ENCODE measurements around the gene APOBEC3H. TPM values are rescaled to one million over a fixed set of nuclear protein-coding genes. Genes with fewer than 3 reads are reported as not detected.

The APOBEC3H gene
- total and polyA plus RNA-seq, 2 donors (not counting 3 experiments of a cell fraction or from before 2014, with no cell fraction given), result not detected

- Histone ChIP-seq H3K4me3 (replicated peaks in 1 of 3; ENCODE audit: insufficient read depth in 1 of 3, low read depth in 1 of 3, low read length in 3 of 3) (peak overlapping the region in 2 of 3 experiments; percentile 62 to 67), H4K20me1 (replicated peaks; ENCODE audit: control insufficient read depth, extremely low read depth, insufficient read depth, low read length) (no peaks in the 10 kb centered on the region), H3K9me3 (replicated peaks; ENCODE audit: control insufficient read depth, insufficient read depth, low read length) (no peaks in the 10 kb centered on the region), H3K27me3 (ENCODE audit: control insufficient read depth in 2 of 2, insufficient read depth in 2 of 2, low read length in 2 of 2) (peaks cover 24 to 25% of the 10 kb centered on the region in 2 experiments), H3K4me2 (ENCODE audit: insufficient read depth, low read length) (peak overlapping the region; percentile 71), H3K9ac (replicated peaks; ENCODE audit: extremely low read depth, insufficient read depth, low read length) (no peak overlapping the region), H3K27ac (ENCODE audit: insufficient read depth, low read depth, low read length) (no peak overlapping the region), H3K9me1 (replicated peaks; ENCODE audit: control insufficient read depth, extremely low read depth, insufficient read depth, low read length) (no peaks in the 10 kb centered on the region), H3K36me3 (ENCODE audit: control insufficient read depth in 2 of 2, extremely low read depth in 1 of 2, insufficient read depth in 2 of 2, low read length in 2 of 2) (no peaks in the 10 kb centered on the region), H3K79me2 (ENCODE audit: control insufficient read depth, insufficient read depth, low read length) (no peaks in the 10 kb centered on the region), H2AFZ (ENCODE audit: low read depth, low read length) (peak overlapping the region; percentile 67), H3K4me1 (ENCODE audit: control insufficient read depth, extremely low read depth, insufficient read depth, low read length) (no peaks in the 10 kb centered on the region)
- no TSS peak for BruUV-seq (replicated peaks)
- FAIRE-seq (no peak), DNase-seq (ENCODE audit: low read depth, low spot score) (no peak)
- dilution Hi-C loops (cut with MboI; ENCODE audit: extremely low pct_ligation_motif_present, low sequenced_read_pairs), result no loop called here
- intact Hi-C loops (cut with micrococcal nuclease), result no loop called here
- ChIA-PET POLR2A (interaction anchor here (1.2 to 2.8 kb wide), 3 partner anchors 160 to 167 kb away, joined by 3 to 14 read pairs (median 3); partner anchors contain the start of gene RPL3), CTCF (interaction anchor here (0.7 to 1.4 kb wide), 4 partner anchors 16 to 164 kb away, joined by 3 to 4 read pairs (median 3); no protein-coding TSS in a partner anchor)
- no peak for TF ChIP-seq FOS (IDR thresholded peaks at IDR 0.05; ENCODE audit: borderline replicate concordance, insufficient read depth, low read length)
- TF ChIP-seq POLR2AphosphoS5 (IDR thresholded peaks at IDR 0.05; ENCODE audit: insufficient read depth, low read depth, low read length), result no peak
- no peak for TF ChIP-seq JUN (IDR thresholded peaks at IDR 0.05; ENCODE audit: borderline replicate concordance, insufficient read depth, insufficient read length, low read depth)
Measured at GRCh38 chr22:39152024-39152510, 55.0 kb downstream of the APOBEC3H start.

- H3K9me1 ChIP-seq (replicated peaks; ENCODE audit: control insufficient read depth, extremely low read depth, insufficient read depth, low read length), result no peaks in the 10 kb centered on the region
- H3K27me3 ChIP-seq (ENCODE audit: control insufficient read depth in 2 of 2, insufficient read depth in 2 of 2, low read length in 2 of 2), result peaks cover 24 to 29% of the 10 kb centered on the region in 2 experiments
- dilution Hi-C loops (cut with MboI; ENCODE audit: extremely low pct_ligation_motif_present, low sequenced_read_pairs), result no loop called here
- no peaks in the 10 kb centered on the region for H3K4me1 ChIP-seq (ENCODE audit: control insufficient read depth, extremely low read depth, insufficient read depth, low read length)
- H4K20me1 ChIP-seq (replicated peaks; ENCODE audit: control insufficient read depth, extremely low read depth, insufficient read depth, low read length), result no peaks in the 10 kb centered on the region
- H3K27ac ChIP-seq (ENCODE audit: insufficient read depth, low read depth, low read length), result no peak within 1 kb of the TSS
- H3K79me2 ChIP-seq (ENCODE audit: control insufficient read depth, insufficient read depth, low read length), result no peaks in the 10 kb centered on the region
- peak; percentile 80 for FAIRE-seq
- intact Hi-C loops (cut with micrococcal nuclease), result loop anchor here (1.0 kb wide), 1 partner anchor 22 kb away; no protein-coding TSS in a partner anchor
- CTCF ChIA-PET, result interaction anchor here (0.7 to 1.4 kb wide), 4 partner anchors 17 to 164 kb away, joined by 3 to 4 read pairs (median 3); no protein-coding TSS in a partner anchor
- no peaks in the 10 kb centered on the region for H3K36me3 ChIP-seq (ENCODE audit: control insufficient read depth in 2 of 2, extremely low read depth in 1 of 2, insufficient read depth in 2 of 2, low read length in 2 of 2)
- peak within 1 kb of the TSS; percentile 71 for H3K4me2 ChIP-seq (ENCODE audit: insufficient read depth, low read length)
- BruUV-seq (replicated peaks), result no TSS peak
- POLR2A ChIA-PET, result interaction anchor here (0.6 to 2.8 kb wide), 4 partner anchors 32 to 167 kb away, joined by 3 to 14 read pairs (median 3); partner anchors contain the start of gene RPL3
- H2AFZ ChIP-seq (ENCODE audit: low read depth, low read length), result peak within 1 kb of the TSS; percentile 67
- no peaks in the 10 kb centered on the region for H3K9me3 ChIP-seq (replicated peaks; ENCODE audit: control insufficient read depth, insufficient read depth, low read length)
- peak; percentile 79 for DNase-seq (ENCODE audit: low read depth, low spot score)
- H3K9ac ChIP-seq (replicated peaks; ENCODE audit: extremely low read depth, insufficient read depth, low read length), result no peak within 1 kb of the TSS
- H3K4me3 ChIP-seq (replicated peaks in 1 of 3; ENCODE audit: insufficient read depth in 1 of 3, low read depth in 1 of 3, low read length in 3 of 3), result peak within 1 kb of the TSS in 2 of 3 experiments; percentile 62 to 67
- TF ChIP-seq EZH2 (IDR thresholded peaks at IDR 0.05; ENCODE audit: borderline replicate concordance, low read depth, low read length, severe bottlenecking), result no peak
- no peak for TF ChIP-seq POLR2A (IDR thresholded peaks at IDR 0.05; ENCODE audit: low read depth, low read length)
- no peak for TF ChIP-seq MAX (IDR thresholded peaks at IDR 0.05; ENCODE audit: insufficient read depth, insufficient read length)
- no peak for TF ChIP-seq CTCF (IDR thresholded peaks at IDR 0.05; ENCODE audit: extremely low read depth in 1 of 2, insufficient read depth in 1 of 2, low read depth in 1 of 2, low read length in 2 of 2)
- no peak for TF ChIP-seq JUN (IDR thresholded peaks at IDR 0.05; ENCODE audit: borderline replicate concordance, insufficient read depth, insufficient read length, low read depth)
- TF ChIP-seq FOS (IDR thresholded peaks at IDR 0.05; ENCODE audit: borderline replicate concordance, insufficient read depth, low read length), result no peak
- TF ChIP-seq MYC (IDR thresholded peaks at IDR 0.05; ENCODE audit: low read depth, low read length), result no peak
- no peak for TF ChIP-seq GATA2 (IDR thresholded peaks at IDR 0.05; ENCODE audit: insufficient read depth, insufficient read length, low read depth, low read length)
- TF ChIP-seq POLR2AphosphoS5 (IDR thresholded peaks at IDR 0.05; ENCODE audit: insufficient read depth, low read depth, low read length), result no peak
Measured at GRCh38 chr22:39152511-39153219, 55.6 kb downstream of the APOBEC3H start, which contains the start of gene CBX7. Gene CBX7, minus strand, starts transcription at chr22:39152680. Its CDS starts 236 bp downstream, at chr22:39152444.
